Mesothelial cell of epicardium (in vitro differentiated cells): ENCODE results near the gene SH3RF3. TPM values are rescaled to one million over a fixed set of nuclear protein-coding genes. Genes with fewer than 3 reads are reported as not detected.

ENCODE experiments used
- DNase-seq, 2 experiments: peaks; one replicate each; pipeline ENCODE4 v3.0.0; 2021; ENCODE audit warnings: low spot score in 2 of 2; ENCODE audit not compliant: unreplicated experiment in 2 of 2
- H3K27ac Mint-ChIP-seq: 2 replicates; pipeline ENCODE4 v1.8.0; 2021; ENCODE audit warnings: mixed read lengths
- H3K27me3 Mint-ChIP-seq: 2 replicates; pipeline ENCODE4 v1.8.0; 2021; ENCODE audit warnings: low read depth, mixed read lengths
- H3K36me3 Mint-ChIP-seq: 2 replicates; pipeline ENCODE4 v1.8.0; 2021; ENCODE audit warnings: mixed read lengths
- H3K4me1 Mint-ChIP-seq: 2 replicates; pipeline ENCODE4 v1.8.0; 2021; ENCODE audit warnings: mixed read lengths
- H3K4me3 Mint-ChIP-seq: 2 replicates; pipeline ENCODE4 v1.8.0; 2021; ENCODE audit warnings: mild to moderate bottlenecking, moderate library complexity, mixed read lengths
- H3K9me3 Mint-ChIP-seq: 2 replicates; pipeline ENCODE4 v1.8.0; 2021; ENCODE audit warnings: mixed read lengths
- CTCF ChIP-seq: fragments of 200-600 bp; sonication (generic); IDR thresholded peaks from one replicate; pipeline ENCODE4 v1.5.0; 2021; ENCODE audit warnings: antibody characterized with exemption; ENCODE audit not compliant: unreplicated experiment
- total RNA-seq: library from RNA; stranded (reverse); gene quantifications from 3 replicates; pipeline ENCODE4 v1.2.1, GENCODE V29; 2021

The SH3RF3 gene
- total RNA-seq, 1 donor from 2014 or later, result 2.7 TPM

GRCh38 chr2:109213646-109214433 is 84.8 kb downstream of the SH3RF3 start:
- Mint-ChIP-seq H3K9me3 (peaks cover 5% of the 10 kb centered on the region), H3K4me1 (peaks cover 23% of the 10 kb centered on the region), H3K4me3 (no peak overlapping the region), H3K36me3 (no peaks in the 10 kb centered on the region), H3K27ac (no peak overlapping the region), H3K27me3 (peaks cover 66% of the 10 kb centered on the region)
- TF ChIP-seq CTCF, result no peak
- no peak for DNase-seq

DNA sequence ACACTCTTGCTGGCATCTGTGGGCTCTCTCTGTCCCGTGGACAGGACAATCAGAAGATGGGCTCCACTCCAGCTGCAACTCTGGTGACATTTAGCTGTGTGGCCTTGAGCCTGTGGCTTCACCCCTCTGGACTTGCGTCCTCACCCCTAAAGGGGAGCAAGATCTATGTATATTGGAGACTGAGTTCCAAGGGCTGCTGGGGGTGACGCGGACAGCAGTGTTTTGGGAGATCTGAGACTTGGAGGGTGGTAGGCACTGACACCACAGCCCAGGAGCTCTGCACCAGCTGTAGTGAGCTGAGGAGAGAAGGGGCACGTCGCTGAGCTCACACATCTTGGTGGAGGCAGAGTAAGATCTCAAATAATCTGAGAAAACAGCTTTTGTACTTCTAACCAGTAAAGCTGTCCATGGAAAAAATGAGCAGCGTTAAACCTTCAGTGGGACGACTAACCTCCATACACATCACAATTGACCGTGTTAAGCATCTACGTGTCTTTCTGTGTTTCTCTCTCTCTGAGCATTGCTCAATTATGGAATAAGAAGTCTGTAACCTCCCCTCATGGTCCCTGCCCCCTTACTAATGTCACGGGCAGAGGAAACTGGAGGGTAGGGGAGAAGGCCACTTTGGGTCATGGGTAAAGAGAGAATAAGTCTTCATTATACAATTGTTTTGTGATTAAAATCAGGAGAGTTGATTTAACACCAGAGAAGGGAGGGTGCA is 85.8 kb downstream of the SH3RF3 start:
- peaks cover 23% of the 10 kb centered on the region for H3K4me1 Mint-ChIP-seq
- H3K36me3 Mint-ChIP-seq, result no peaks in the 10 kb centered on the region
- H3K27ac Mint-ChIP-seq, result no peak overlapping the region
- H3K9me3 Mint-ChIP-seq, result peaks cover 5% of the 10 kb centered on the region
- H3K27me3 Mint-ChIP-seq, result peaks cover 76% of the 10 kb centered on the region
- no peak for DNase-seq
- no peak for TF ChIP-seq CTCF
- no peak overlapping the region for H3K4me3 Mint-ChIP-seq

- H3K27me3 Mint-ChIP-seq, result peaks cover 74% of the 10 kb centered on the region
- no peak for DNase-seq
- H3K4me1 Mint-ChIP-seq, result peaks cover 22% of the 10 kb centered on the region
- H3K4me3 Mint-ChIP-seq, result no peak overlapping the region
- H3K27ac Mint-ChIP-seq, result no peak overlapping the region
- no peak for TF ChIP-seq CTCF
- H3K9me3 Mint-ChIP-seq, result peaks cover 5% of the 10 kb centered on the region
- H3K36me3 Mint-ChIP-seq, result no peaks in the 10 kb centered on the region
These were observed 86.9 kb downstream of the SH3RF3 start for GRCh38 chr2:109215866-109216265.

DNA sequence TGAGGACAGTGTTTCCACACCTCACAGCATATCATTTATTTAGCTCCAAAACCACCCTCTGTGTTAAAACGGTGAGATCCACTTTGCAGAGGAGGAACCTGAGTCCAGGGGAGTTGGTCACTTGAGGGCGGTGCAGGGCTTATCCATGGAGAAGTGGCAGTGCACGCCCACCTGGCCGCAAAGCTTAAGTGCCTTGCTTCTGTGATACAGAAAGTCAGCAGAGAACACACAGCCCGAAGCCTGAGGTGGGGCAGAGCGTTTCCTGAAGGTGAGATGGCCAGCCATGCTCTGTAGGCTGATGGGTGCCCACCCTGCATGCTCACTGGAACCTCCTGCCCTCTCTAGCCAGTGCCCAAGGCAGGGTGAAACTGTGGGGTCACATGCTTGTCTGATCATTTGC is 87.3 kb downstream of the SH3RF3 start:
- H3K4me1 Mint-ChIP-seq, result peaks cover 18% of the 10 kb centered on the region
- no peak overlapping the region for H3K4me3 Mint-ChIP-seq
- no peak overlapping the region for H3K27ac Mint-ChIP-seq
- no peak for TF ChIP-seq CTCF
- peaks cover 5% of the 10 kb centered on the region for H3K9me3 Mint-ChIP-seq
- DNase-seq, result no peak
- H3K36me3 Mint-ChIP-seq, result no peaks in the 10 kb centered on the region
- H3K27me3 Mint-ChIP-seq, result peaks cover 70% of the 10 kb centered on the region

- Mint-ChIP-seq H3K4me3 (no peak overlapping the region), H3K4me1 (peaks cover 17% of the 10 kb centered on the region), H3K36me3 (no peaks in the 10 kb centered on the region), H3K27me3 (peaks cover 62% of the 10 kb centered on the region), H3K9me3 (peaks cover 5% of the 10 kb centered on the region), H3K27ac (no peak overlapping the region)
- no peak for TF ChIP-seq CTCF
- no peak for DNase-seq
These were observed 88.5 kb downstream of the SH3RF3 start for GRCh38 chr2:109217362-109218086.
